ENCODE results near the gene PDIA5.

- TF ChIP-seq CTCF (IDR thresholded peaks at IDR 0.05; ENCODE audit: insufficient read depth, low read length) (no peak), POLR2AphosphoS5 (IDR thresholded peaks at IDR 0.05; ENCODE audit: low read depth) (no peak)
Measured at GRCh38 chr3:123096731-123097130, 29.9 kb downstream of the PDIA5 start.
